CD4-positive, alpha-beta T cell (primary cell): ENCODE data around the gene NSUN6. TPM values are rescaled to one million over a fixed set of nuclear protein-coding genes. Genes with fewer than 3 reads are reported as not detected.

Experiments used
- ATAC-seq: fragments of 200-7000 bp; cut with Tn5 transposase; one replicate; pipeline ENCODE4 v1.10.0; 2022; ENCODE audit warnings: mild to moderate bottlenecking; ENCODE audit not compliant: poor library complexity
- CTCF ChIA-PET: fragments of 350-600 bp; sonication (Branson Sonifier 250); formaldehyde crosslinking; loops from one replicate; lab custom pipeline; 2021; ENCODE audit warnings: antibody characterized with exemption, inconsistent platforms; lab: Charles Lee
- POLR2A ChIA-PET: fragments of 350-600 bp; sonication (Branson Sonifier 250); formaldehyde crosslinking; loops from one replicate; lab custom pipeline; 2021; ENCODE audit warnings: antibody characterized with exemption, inconsistent platforms; lab: Charles Lee
- DNase-seq, 14 experiments: peaks; one replicate each; pipeline ENCODE4 v3.0.0-alpha.2; 2013 to 2020; ENCODE audit warnings: mixed read lengths in 2 of 14
- H3K27ac ChIP-seq, 2 donors: one replicate each; pipeline versions ENCODE4 v1.5.1 to v1.7.0; 2013; ENCODE audit warnings: low read length in 2 of 2, low read depth in 1 of 2, mild to moderate bottlenecking in 1 of 2
- H3K27me3 ChIP-seq, 2 experiments: 1 replicate in 1 of 2; 2 replicates in 1 of 2; pipeline versions ENCODE4 v1.6.1 to v1.7.0; 2013; ENCODE audit warnings: low read length in 2 of 2, control low read depth in 1 of 2, mild to moderate bottlenecking in 1 of 2, moderate library complexity in 1 of 2; ENCODE audit not compliant: insufficient read depth in 2 of 2, control insufficient read depth in 1 of 2
- H3K36me3 ChIP-seq: one replicate; pipeline ENCODE4 v1.6.1; 2013; ENCODE audit warnings: low read length, control low read depth; ENCODE audit not compliant: insufficient read depth
- H3K4me1 ChIP-seq: one replicate; pipeline ENCODE4 v1.6.1; 2013; ENCODE audit warnings: low read length, control low read depth; ENCODE audit not compliant: insufficient read depth
- H3K4me3 ChIP-seq: one replicate; pipeline ENCODE4 v1.5.1; 2013; ENCODE audit warnings: mild to moderate bottlenecking, low read length, moderate library complexity
- H3K9me3 ChIP-seq, 2 experiments: 1 replicate in 1 of 2; 2 replicates in 1 of 2; pipeline versions ENCODE4 v1.6.1 to v1.7.0; 2013; ENCODE audit warnings: low read length in 2 of 2, mild to moderate bottlenecking in 2 of 2, control low read depth in 1 of 2, moderate library complexity in 1 of 2; ENCODE audit not compliant: control insufficient read depth in 1 of 2, insufficient read depth in 1 of 2
- H3K27ac Mint-ChIP-seq: one replicate; pipeline ENCODE4 v1.8.0; 2020; ENCODE audit warnings: mixed read lengths
- H3K27me3 Mint-ChIP-seq: one replicate; pipeline ENCODE4 v1.8.0; 2021; ENCODE audit warnings: mixed read lengths
- H3K36me3 Mint-ChIP-seq: one replicate; pipeline ENCODE4 v1.8.0; 2021; ENCODE audit warnings: low read depth, mixed read lengths
- H3K4me1 Mint-ChIP-seq: one replicate; pipeline ENCODE4 v1.8.0; 2021; ENCODE audit warnings: low read depth, mixed read lengths
- H3K4me3 Mint-ChIP-seq: one replicate; pipeline ENCODE4 v1.8.0; 2020; ENCODE audit warnings: mild to moderate bottlenecking, mixed read lengths
- H3K9me3 Mint-ChIP-seq: one replicate; pipeline ENCODE4 v1.8.0; 2020; ENCODE audit warnings: mixed read lengths
- intact Hi-C, 2 experiments: fragments of 100-400 bp; cut with DNase I in 1 of 2; cut with micrococcal nuclease in 1 of 2; formaldehyde crosslinking; loops; one replicate each; pipeline versions ENCODE4 v1.15.1 to v1.9.0; 2023 to 2025; cut with DNase I, micrococcal nuclease
- total RNA-seq, 174 experiments: library from RNA in 2 of 174; stranded (reverse) in 2 of 174; gene quantifications; one replicate each; pipeline ENCODE4 v1.2.3 and lab custom pipeline; 2021 to 2026
- TF ChIP-seq, protein P1 (sequence below): fragments of 200-600 bp; IDR thresholded peaks from one replicate; pipeline ENCODE4 v1.8.0; 2022; ENCODE audit warnings: antibody characterized with exemption, mild to moderate bottlenecking

The NSUN6 gene
- total RNA-seq, 2 experiments from 2014 or later = 22.9 to 27.2 TPM

DNA sequence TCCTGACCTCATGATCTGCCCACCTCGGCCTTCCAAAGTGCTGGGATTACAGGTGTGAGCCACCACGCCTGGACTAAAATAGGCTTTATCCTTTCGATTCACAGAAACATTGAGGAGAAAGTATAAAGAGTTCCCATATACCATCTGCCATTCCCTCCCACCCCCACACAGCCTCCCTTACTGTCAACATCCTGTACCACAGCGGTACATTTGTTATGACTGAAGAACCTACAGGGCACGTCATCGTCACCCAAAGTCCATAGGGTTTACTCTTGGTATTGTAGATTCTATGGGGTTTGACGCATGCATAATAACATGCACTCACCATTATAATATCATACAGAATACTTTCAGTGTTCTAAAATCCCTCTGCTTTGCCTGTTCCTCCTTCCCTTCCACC, 35.8 kb upstream of the NSUN6 start:
- Mint-ChIP-seq H3K27ac (no peak overlapping the region), H3K4me3 (no peak overlapping the region), H3K4me1 (peaks cover 7% of the 10 kb centered on the region), H3K9me3 (no peaks in the 10 kb centered on the region), H3K27me3 (no peaks in the 10 kb centered on the region), H3K36me3 (no peaks in the 10 kb centered on the region)
- Histone ChIP-seq H3K4me3 (no peak overlapping the region), H3K9me3 (no peaks in the 10 kb centered on the region), H3K36me3 (no peaks in the 10 kb centered on the region), H3K4me1 (no peaks in the 10 kb centered on the region), H3K27me3 (no peaks in the 10 kb centered on the region), H3K27ac (no peak overlapping the region)
- ChIA-PET CTCF (no interaction called here), POLR2A (no interaction called here)
- intact Hi-C loops = no loop called here
- TF ChIP-seq, protein P1, sequence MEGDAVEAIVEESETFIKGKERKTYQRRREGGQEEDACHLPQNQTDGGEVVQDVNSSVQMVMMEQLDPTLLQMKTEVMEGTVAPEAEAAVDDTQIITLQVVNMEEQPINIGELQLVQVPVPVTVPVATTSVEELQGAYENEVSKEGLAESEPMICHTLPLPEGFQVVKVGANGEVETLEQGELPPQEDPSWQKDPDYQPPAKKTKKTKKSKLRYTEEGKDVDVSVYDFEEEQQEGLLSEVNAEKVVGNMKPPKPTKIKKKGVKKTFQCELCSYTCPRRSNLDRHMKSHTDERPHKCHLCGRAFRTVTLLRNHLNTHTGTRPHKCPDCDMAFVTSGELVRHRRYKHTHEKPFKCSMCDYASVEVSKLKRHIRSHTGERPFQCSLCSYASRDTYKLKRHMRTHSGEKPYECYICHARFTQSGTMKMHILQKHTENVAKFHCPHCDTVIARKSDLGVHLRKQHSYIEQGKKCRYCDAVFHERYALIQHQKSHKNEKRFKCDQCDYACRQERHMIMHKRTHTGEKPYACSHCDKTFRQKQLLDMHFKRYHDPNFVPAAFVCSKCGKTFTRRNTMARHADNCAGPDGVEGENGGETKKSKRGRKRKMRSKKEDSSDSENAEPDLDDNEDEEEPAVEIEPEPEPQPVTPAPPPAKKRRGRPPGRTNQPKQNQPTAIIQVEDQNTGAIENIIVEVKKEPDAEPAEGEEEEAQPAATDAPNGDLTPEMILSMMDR = no peak
- DNase-seq (no peak), ATAC-seq (no peak)

DNA sequence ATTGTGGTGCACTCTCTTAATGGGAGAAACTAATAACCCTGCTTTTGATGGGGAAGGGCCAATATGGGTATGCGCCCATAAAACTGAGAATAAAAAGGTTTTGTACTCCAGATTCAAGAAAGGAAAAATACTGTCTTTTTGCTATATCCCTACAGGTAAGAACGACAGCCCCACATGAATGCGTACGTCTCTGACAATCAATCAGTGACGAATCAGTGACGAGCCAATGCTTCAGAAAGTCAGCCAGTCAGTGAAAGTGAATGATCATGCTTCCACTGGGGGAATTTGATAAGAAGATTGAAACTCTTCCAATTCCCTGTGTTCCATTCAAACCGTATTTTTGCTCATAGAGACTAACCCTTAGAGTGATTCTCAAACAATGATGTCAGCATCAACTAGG, 34.2 kb upstream of the NSUN6 start:
- no peak overlapping the region for H3K4me3 ChIP-seq
- no peak overlapping the region for H3K27ac ChIP-seq
- no peaks in the 10 kb centered on the region for H3K4me1 ChIP-seq
- Mint-ChIP-seq H3K36me3 (no peaks in the 10 kb centered on the region), H3K4me3 (no peak overlapping the region), H3K27me3 (no peaks in the 10 kb centered on the region), H3K9me3 (no peaks in the 10 kb centered on the region), H3K27ac (no peak overlapping the region), H3K4me1 (peaks cover 14% of the 10 kb centered on the region)
- intact Hi-C loops = no loop called here
- ChIA-PET CTCF (no interaction called here), POLR2A (no interaction called here)
- no peaks in the 10 kb centered on the region for H3K9me3 ChIP-seq
- no peak for ATAC-seq
- no peak for DNase-seq
- no peaks in the 10 kb centered on the region for H3K36me3 ChIP-seq
- TF ChIP-seq, protein P1 = no peak
- H3K27me3 ChIP-seq = no peaks in the 10 kb centered on the region

- Histone ChIP-seq H3K9me3 (no peaks in the 10 kb centered on the region), H3K27me3 (no peaks in the 10 kb centered on the region), H3K27ac (no peak overlapping the region), H3K36me3 (no peaks in the 10 kb centered on the region), H3K4me3 (no peak overlapping the region), H3K4me1 (no peaks in the 10 kb centered on the region)
- intact Hi-C loops = no loop called here
- no peaks in the 10 kb centered on the region for H3K36me3 Mint-ChIP-seq
- H3K27me3 Mint-ChIP-seq = no peaks in the 10 kb centered on the region
- DNase-seq = peak in 1 of 14 experiments; percentile 14
- TF ChIP-seq, protein P1 = no peak
- ATAC-seq = no peak
- peaks cover 14% of the 10 kb centered on the region for H3K4me1 Mint-ChIP-seq
- H3K27ac Mint-ChIP-seq = no peak overlapping the region
- POLR2A ChIA-PET = no interaction called here
- CTCF ChIA-PET = no interaction called here
- H3K9me3 Mint-ChIP-seq = no peaks in the 10 kb centered on the region
- no peak overlapping the region for H3K4me3 Mint-ChIP-seq
Observed at GRCh38 chr10:18684953-18685352, 33.6 kb upstream of the NSUN6 start.
